ENCODE results near the gene C1QTNF1.

GRCh38 chr17:79049821-79050220 is 25.9 kb downstream of the C1QTNF1 start:
- no peak for TF ChIP-seq CTCF (optimal IDR thresholded peaks at IDR 0.05 in 1 of 3, IDR thresholded peaks at IDR 0.05 in 1 of 3, conservative IDR thresholded peaks at IDR 0.05 in 1 of 3; ENCODE audit: extremely low read depth in 1 of 3, insufficient read depth in 2 of 3, low read length in 3 of 3)
- no peak for TF ChIP-seq EZH2 (IDR thresholded peaks at IDR 0.05; ENCODE audit: low read length)
